ENCODE results near the gene FRY.
"Not testable (repeated sequence)": the region's sequence is repeated elsewhere in the genome, so short reads cannot be mapped to it uniquely, and the experiment has no call there.

FRY gene

DNA sequence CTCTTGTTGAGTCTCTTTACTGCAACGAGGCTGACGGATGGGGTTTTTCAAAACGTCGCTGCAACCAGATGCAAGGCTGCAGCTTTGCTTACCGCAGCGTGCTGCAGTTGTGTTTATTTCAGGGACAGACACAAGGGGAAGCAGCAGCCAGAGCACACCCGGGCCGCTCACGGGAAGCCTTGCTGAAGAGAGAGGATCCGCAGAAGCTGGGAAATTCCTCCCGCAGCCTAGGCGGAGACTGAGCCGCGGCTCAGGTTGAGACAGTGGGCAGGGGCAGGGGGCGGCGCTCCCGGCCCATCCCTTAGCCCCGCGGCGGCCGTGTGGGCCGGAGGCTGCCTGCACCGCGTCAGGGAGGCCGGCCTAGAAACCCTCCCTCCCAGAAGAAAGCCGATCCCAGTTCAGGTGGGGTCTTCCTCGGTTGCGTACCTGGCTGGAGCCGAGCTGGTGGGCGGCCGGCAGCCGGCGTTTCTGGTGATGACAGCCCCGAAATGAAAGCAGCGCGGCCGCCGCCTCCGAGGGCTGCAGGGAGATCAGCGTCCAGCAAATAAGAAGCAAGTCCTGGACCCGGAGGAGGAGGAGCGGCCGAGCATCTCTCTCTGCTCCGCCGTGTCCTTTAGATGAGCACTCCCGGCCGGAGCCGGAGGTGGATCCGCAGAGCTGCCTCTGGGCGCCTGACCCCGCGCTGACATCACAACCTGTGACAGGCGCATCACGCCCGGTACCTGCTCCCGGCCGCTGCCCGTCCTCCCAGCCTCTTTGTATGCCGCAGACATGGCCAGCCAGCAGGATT is at the start of gene FRY:
TSS of gene FRY (plus strand) at position 750 of the 790 bp plus-strand sequence. CDS start at position 772, 22 bp downstream.
- peak within 1 kb of the TSS; percentile 69 for H3K9ac ChIP-seq (ENCODE audit: low read length)
- H3K36me3 ChIP-seq (ENCODE audit: control insufficient read depth, insufficient read depth, low read length, severe bottlenecking), result no peaks in the 10 kb centered on the region
- no peaks in the 10 kb centered on the region for H3K9me3 ChIP-seq (ENCODE audit: control insufficient read depth, low read length)
- peak; percentile 82 for DNase-seq (ENCODE audit: low read depth)
- H3K27me3 ChIP-seq (replicated peaks; ENCODE audit: control insufficient read depth, insufficient read depth, low read length), result no peaks in the 10 kb centered on the region
- H3K4me3 ChIP-seq (ENCODE audit: low read length), result peak within 1 kb of the TSS; percentile 86
- H3K4me1 ChIP-seq (ENCODE audit: control insufficient read depth, insufficient read depth, low read length), result no peaks in the 10 kb centered on the region

DNA sequence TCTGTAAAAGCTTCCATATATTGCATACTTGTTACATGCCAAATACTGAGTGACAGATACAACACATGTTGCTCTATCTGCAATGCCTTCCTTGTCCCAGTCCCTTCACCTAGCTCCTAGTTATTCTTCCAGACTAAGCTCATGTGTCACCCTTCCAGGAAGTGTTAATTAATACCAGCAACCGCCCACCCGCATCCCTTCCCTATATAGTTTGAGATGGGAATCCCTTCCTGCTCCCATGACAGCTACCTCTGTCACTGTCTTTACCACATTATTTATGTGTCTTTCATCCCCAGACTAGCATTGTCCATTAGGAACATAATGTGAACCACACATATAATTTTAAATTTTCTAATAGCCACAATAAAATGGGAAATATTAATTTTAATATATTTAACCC is 49.5 kb upstream of the FRY start:
- no peak overlapping the region for H3K9ac ChIP-seq (ENCODE audit: low read length)
- H3K36me3 ChIP-seq (ENCODE audit: control insufficient read depth, insufficient read depth, low read length, severe bottlenecking), result no peaks in the 10 kb centered on the region
- H3K4me3 ChIP-seq (ENCODE audit: low read length), result no peak overlapping the region
- H3K9me3 ChIP-seq (ENCODE audit: control insufficient read depth, low read length), result no peaks in the 10 kb centered on the region
- H3K27me3 ChIP-seq (replicated peaks; ENCODE audit: control insufficient read depth, insufficient read depth, low read length), result no peaks in the 10 kb centered on the region
- peaks cover 17% of the 10 kb centered on the region for H3K4me1 ChIP-seq (ENCODE audit: control insufficient read depth, insufficient read depth, low read length)
- no peak for DNase-seq (ENCODE audit: low read depth)

DNA sequence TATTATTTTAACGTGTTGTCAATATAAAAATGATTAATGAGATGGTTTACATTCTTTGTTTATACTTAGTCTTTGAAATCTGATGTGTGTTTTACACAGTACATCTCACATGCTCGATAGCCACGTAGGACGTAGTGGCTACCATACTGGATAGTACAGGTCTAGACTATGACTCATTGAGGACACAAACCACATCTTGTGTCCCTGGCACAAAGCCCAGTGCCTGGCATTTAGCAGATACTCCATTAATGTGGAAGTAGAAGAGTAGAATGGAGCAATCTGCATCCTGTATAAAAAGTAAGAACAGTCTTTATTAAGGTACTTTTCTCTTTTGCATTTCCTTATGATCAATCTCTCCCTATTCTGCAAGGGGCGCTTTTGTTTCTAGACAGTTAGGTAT is 49.0 kb upstream of the FRY start:
- Histone ChIP-seq H3K4me1 (ENCODE audit: control insufficient read depth, insufficient read depth, low read length) (peaks cover 17% of the 10 kb centered on the region), H3K4me3 (ENCODE audit: low read length) (no peak overlapping the region), H3K9me3 (ENCODE audit: control insufficient read depth, low read length) (no peaks in the 10 kb centered on the region), H3K27me3 (replicated peaks; ENCODE audit: control insufficient read depth, insufficient read depth, low read length) (no peaks in the 10 kb centered on the region), H3K9ac (ENCODE audit: low read length) (no peak overlapping the region), H3K36me3 (ENCODE audit: control insufficient read depth, insufficient read depth, low read length, severe bottlenecking) (no peaks in the 10 kb centered on the region)
- peak; percentile 83 for DNase-seq (ENCODE audit: low read depth)

DNA sequence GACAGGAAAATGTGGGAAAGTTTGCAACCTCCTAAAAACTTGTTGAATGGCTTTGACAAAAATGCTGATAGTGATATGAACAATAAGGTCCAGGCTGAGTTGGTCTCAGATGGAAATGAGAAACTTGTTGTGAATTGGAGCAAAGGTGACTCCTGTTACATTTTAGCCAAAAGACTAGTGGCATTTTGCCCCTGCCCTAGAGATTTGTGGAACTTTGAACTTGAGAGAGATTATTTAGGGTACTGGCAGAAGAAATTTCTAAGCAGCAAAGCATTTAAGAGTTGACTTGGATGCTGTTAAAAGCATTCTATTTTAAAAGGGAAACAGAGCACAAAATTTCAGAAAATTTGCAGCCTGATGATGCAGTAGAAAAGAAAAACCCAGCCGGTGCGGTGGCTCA is 47.9 kb upstream of the FRY start:
- not testable (repeated sequence) for H3K9me3 ChIP-seq (ENCODE audit: control insufficient read depth, low read length); H3K27me3 ChIP-seq (replicated peaks; ENCODE audit: control insufficient read depth, insufficient read depth, low read length); DNase-seq (ENCODE audit: low read depth); H3K9ac ChIP-seq (ENCODE audit: low read length); H3K4me3 ChIP-seq (ENCODE audit: low read length); H3K36me3 ChIP-seq (ENCODE audit: control insufficient read depth, insufficient read depth, low read length, severe bottlenecking)
- peaks cover 17% of the 10 kb centered on the region for H3K4me1 ChIP-seq (ENCODE audit: control insufficient read depth, insufficient read depth, low read length)

DNA sequence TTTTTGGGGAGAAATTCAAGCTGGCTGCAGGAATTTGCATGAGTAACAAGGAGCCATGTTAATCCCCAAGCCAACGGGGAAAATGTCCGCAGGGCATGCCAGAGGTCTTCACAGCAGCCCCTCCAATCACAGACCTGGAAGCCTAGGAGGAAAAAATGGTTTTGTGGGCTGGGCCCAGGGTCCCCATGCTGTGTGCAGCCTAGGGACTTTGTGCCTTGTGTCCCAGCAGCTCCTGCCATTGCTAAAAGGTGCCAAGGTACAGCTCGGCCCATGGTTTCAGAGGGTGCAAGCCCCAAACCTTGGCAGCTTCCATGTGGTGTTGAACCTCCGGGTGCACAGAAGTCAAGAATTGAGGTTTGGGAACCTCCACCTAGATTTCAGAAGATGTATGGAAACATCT is 47.2 kb upstream of the FRY start:
- H3K36me3 ChIP-seq (ENCODE audit: control insufficient read depth, insufficient read depth, low read length, severe bottlenecking); H3K9me3 ChIP-seq (ENCODE audit: control insufficient read depth, low read length); DNase-seq (ENCODE audit: low read depth); H3K27me3 ChIP-seq (replicated peaks; ENCODE audit: control insufficient read depth, insufficient read depth, low read length); H3K9ac ChIP-seq (ENCODE audit: low read length); H3K4me3 ChIP-seq (ENCODE audit: low read length): not testable (repeated sequence)
- H3K4me1 ChIP-seq (ENCODE audit: control insufficient read depth, insufficient read depth, low read length), result peaks cover 17% of the 10 kb centered on the region

DNA sequence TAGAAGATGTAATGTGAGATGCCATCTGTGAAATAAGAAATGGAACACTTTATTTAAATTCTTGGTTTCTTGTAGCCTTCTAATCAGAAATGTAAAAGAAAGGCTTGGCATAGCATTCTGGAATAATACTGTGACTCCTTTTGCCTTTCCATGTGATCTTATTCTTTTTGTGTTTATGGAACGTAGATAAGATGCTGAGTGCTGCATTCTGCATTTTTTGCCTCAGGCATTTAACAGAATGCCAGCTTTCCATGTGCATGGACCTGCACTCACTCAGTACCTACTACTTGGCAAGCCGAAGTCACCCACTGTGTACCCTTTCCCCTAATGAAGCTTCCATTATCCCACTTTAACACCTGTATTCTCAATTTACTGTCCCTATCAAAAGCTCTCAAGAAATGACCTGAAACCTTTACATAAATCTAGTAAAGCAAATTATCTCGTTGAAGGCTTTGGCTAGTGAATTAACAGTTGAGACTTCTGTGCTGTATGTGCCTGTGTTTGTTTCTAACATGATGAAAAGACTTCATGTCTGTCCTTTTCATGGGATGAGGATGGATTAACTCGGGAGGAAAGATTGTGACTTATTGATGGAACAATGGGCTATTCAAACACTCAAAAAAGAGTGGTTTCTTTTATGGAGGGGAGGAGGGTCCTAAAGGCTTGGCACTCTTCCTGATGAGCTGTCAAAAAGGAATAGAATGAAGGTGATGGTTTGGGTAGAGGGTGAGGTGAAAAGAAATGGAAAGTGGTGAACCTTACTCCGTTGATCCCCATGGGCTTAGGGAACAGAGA is 44.7 kb upstream of the FRY start:
- DNase-seq (ENCODE audit: low read depth), result no peak
- H3K27me3 ChIP-seq (replicated peaks; ENCODE audit: control insufficient read depth, insufficient read depth, low read length), result no peaks in the 10 kb centered on the region
- H3K36me3 ChIP-seq (ENCODE audit: control insufficient read depth, insufficient read depth, low read length, severe bottlenecking), result no peaks in the 10 kb centered on the region
- H3K9me3 ChIP-seq (ENCODE audit: control insufficient read depth, low read length), result no peaks in the 10 kb centered on the region
- peaks cover 11% of the 10 kb centered on the region for H3K4me1 ChIP-seq (ENCODE audit: control insufficient read depth, insufficient read depth, low read length)
- H3K4me3 ChIP-seq (ENCODE audit: low read length), result no peak overlapping the region
- H3K9ac ChIP-seq (ENCODE audit: low read length), result no peak overlapping the region

DNA sequence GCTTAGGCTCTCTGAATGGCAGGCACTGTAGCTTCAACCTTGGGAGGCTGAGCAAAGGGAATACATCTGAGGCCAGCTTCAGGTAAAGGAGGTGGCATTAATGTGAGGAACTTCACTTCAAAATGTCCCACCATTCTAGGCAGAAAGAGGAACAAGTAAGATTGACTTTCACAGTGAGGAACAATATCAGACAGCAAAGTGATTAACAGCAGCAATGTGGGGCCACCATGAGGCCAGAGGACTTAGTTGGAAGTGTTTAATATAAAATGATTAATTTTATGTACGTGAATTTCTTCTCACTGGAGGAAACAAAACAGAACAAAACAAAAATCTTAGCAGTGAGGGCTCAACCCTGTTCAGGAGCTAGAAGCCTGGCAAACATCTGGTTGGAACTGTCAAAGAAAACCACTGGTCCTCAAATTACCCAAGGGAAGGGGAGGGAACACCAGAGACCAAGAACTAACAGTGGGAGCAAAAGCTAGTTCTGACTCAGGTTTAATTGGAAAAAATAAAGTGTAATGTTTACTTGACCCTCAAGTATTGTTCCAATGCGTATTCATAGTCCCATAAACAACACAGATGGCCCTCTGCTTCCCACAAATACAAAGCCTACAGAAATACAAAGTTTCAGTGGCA is 43.9 kb upstream of the FRY start:
- no peaks in the 10 kb centered on the region for H3K9me3 ChIP-seq (ENCODE audit: control insufficient read depth, low read length)
- no peak overlapping the region for H3K4me3 ChIP-seq (ENCODE audit: low read length)
- DNase-seq (ENCODE audit: low read depth), result no peak
- peaks cover 9% of the 10 kb centered on the region for H3K4me1 ChIP-seq (ENCODE audit: control insufficient read depth, insufficient read depth, low read length)
- H3K36me3 ChIP-seq (ENCODE audit: control insufficient read depth, insufficient read depth, low read length, severe bottlenecking), result no peaks in the 10 kb centered on the region
- H3K9ac ChIP-seq (ENCODE audit: low read length), result no peak overlapping the region
- H3K27me3 ChIP-seq (replicated peaks; ENCODE audit: control insufficient read depth, insufficient read depth, low read length), result no peaks in the 10 kb centered on the region

DNA sequence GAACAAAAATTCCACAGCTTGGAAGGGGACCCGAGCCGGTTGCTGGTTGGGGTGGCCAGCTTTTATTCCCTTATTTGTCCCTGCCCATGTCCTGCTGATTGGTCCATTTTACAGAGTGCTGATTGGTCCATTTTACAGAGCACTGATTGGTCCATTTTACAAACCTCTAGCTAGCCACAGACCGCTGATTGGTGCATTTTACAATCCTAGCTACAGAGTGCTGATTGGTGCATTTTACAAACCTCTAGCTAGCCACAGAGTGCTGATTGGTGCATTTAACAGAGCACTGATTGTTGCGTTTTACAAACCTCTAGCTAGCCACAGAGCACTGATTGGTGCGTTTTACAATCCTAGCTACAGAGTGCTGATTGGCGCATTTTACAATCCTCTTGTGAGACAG is 37.2 kb upstream of the FRY start:
- H3K9ac ChIP-seq (ENCODE audit: low read length); DNase-seq (ENCODE audit: low read depth); H3K27me3 ChIP-seq (replicated peaks; ENCODE audit: control insufficient read depth, insufficient read depth, low read length); H3K4me1 ChIP-seq (ENCODE audit: control insufficient read depth, insufficient read depth, low read length); H3K4me3 ChIP-seq (ENCODE audit: low read length); H3K36me3 ChIP-seq (ENCODE audit: control insufficient read depth, insufficient read depth, low read length, severe bottlenecking); H3K9me3 ChIP-seq (ENCODE audit: control insufficient read depth, low read length): not testable (repeated sequence)

DNA sequence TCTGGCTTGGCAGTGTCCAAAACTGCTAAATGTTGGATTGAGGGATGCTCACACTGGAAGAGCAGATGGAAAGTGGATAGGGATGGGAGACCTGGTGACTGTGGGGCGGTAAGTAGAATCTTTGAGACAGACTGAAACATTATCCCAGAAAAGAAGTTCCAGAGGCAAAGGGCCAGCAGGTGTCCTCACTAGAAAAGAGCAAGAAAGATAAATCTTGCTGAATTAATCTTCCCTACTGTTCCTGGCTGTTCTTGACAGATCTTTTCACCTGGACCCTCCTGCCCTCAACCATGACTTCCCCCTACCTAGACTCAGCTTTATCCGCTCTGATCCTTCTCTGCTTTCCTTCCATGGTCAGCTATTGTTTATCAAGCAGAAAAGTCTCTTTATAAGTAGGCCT is 35.0 kb upstream of the FRY start:
- Histone ChIP-seq H3K9me3 (ENCODE audit: control insufficient read depth, low read length) (no peaks in the 10 kb centered on the region), H3K4me3 (ENCODE audit: low read length) (no peak overlapping the region), H3K4me1 (ENCODE audit: control insufficient read depth, insufficient read depth, low read length) (peaks cover 6% of the 10 kb centered on the region), H3K9ac (ENCODE audit: low read length) (no peak overlapping the region), H3K27me3 (replicated peaks; ENCODE audit: control insufficient read depth, insufficient read depth, low read length) (no peaks in the 10 kb centered on the region), H3K36me3 (ENCODE audit: control insufficient read depth, insufficient read depth, low read length, severe bottlenecking) (no peaks in the 10 kb centered on the region)
- DNase-seq (ENCODE audit: low read depth), result no peak

DNA sequence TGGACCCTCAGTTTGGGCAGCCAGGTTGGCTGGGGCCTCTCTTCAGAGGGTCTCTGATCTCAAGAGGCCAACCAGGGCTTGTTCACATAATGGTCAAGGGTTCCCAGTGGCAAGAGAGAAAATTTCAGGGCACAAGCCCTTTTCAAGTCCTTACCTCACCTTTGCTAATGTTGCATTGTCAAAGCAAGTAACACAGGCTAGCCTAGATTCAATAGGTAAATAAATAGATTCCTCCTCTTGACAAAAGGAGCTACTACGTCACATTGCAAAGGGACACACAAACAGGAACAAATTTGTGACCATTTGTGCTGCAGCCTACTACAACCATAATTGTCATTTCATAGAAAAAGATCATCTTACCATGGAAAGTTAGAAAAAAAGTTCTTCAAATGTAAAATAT is 33.9 kb upstream of the FRY start:
- no peak for DNase-seq (ENCODE audit: low read depth)
- no peaks in the 10 kb centered on the region for H3K27me3 ChIP-seq (replicated peaks; ENCODE audit: control insufficient read depth, insufficient read depth, low read length)
- no peak overlapping the region for H3K9ac ChIP-seq (ENCODE audit: low read length)
- no peaks in the 10 kb centered on the region for H3K36me3 ChIP-seq (ENCODE audit: control insufficient read depth, insufficient read depth, low read length, severe bottlenecking)
- H3K4me1 ChIP-seq (ENCODE audit: control insufficient read depth, insufficient read depth, low read length), result peaks cover 7% of the 10 kb centered on the region
- no peak overlapping the region for H3K4me3 ChIP-seq (ENCODE audit: low read length)
- H3K9me3 ChIP-seq (ENCODE audit: control insufficient read depth, low read length), result no peaks in the 10 kb centered on the region

DNA sequence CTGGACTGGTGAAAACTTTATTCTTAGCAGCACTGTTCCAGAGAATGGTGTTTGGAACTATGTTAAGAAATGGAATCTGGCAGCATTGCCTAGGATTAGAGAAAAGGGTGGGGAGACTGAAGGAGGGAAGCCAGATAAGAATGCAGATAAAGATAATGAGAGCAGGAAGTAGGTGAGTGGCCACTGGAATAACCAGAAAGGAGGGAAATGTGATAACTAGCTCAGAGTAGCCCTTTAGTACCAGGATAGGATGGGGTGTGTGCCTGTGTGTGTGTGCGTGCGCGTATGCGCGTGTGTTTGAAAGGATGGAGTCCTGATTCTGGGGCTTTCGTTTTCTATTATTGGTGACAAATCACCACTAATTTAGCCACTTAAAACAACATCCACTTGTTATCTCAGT is 33.4 kb upstream of the FRY start:
- Histone ChIP-seq H3K36me3 (ENCODE audit: control insufficient read depth, insufficient read depth, low read length, severe bottlenecking) (no peaks in the 10 kb centered on the region), H3K4me3 (ENCODE audit: low read length) (no peak overlapping the region), H3K4me1 (ENCODE audit: control insufficient read depth, insufficient read depth, low read length) (peaks cover 7% of the 10 kb centered on the region), H3K9me3 (ENCODE audit: control insufficient read depth, low read length) (no peaks in the 10 kb centered on the region), H3K9ac (ENCODE audit: low read length) (no peak overlapping the region), H3K27me3 (replicated peaks; ENCODE audit: control insufficient read depth, insufficient read depth, low read length) (no peaks in the 10 kb centered on the region)
- peak; percentile 21 for DNase-seq (ENCODE audit: low read depth)

Measured in adipocyte (in vitro differentiated cells).